GM12874 (cell line): ENCODE results near the gene PWWP2B.

Source experiments
- CTCF ChIP-seq: IDR thresholded peaks from 2 replicates; pipeline ENCODE4 v1.5.1; 2011; ENCODE audit warnings: low read depth, mild to moderate bottlenecking, control low read depth, low read length, moderate library complexity; ENCODE audit not compliant: insufficient read depth

PWWP2B gene

GRCh38 chr10:132433671-132434340, 36.8 kb downstream of the PWWP2B start:
- TF ChIP-seq CTCF, result no peak

- no peak for TF ChIP-seq CTCF
Measured at GRCh38 chr10:132434405-132435005, 37.5 kb downstream of the PWWP2B start.

- TF ChIP-seq CTCF, result no peak
Measured at GRCh38 chr10:132436861-132437410, 39.9 kb downstream of the PWWP2B start.

- TF ChIP-seq CTCF, result no peak
Measured at GRCh38 chr10:132437541-132437950, 40.5 kb downstream of the PWWP2B start.

GRCh38 chr10:132438091-132439024, 41.4 kb downstream of the PWWP2B start:
- TF ChIP-seq CTCF, result no peak

GRCh38 chr10:132439025-132439388, 42.0 kb downstream of the PWWP2B start:
- no peak for TF ChIP-seq CTCF

GRCh38 chr10:132439424-132440163, 42.6 kb downstream of the PWWP2B start:
- TF ChIP-seq CTCF, result no peak
